Fibroblast of peridontal ligament (primary cell): ENCODE results near the gene SLC36A2.
"Not testable (repeated sequence)": the region's sequence is repeated elsewhere in the genome, so short reads cannot be mapped to it uniquely, and the experiment has no call there.

Experiments
- DNase-seq: peaks from one replicate; pipeline ENCODE4 v3.0.0-alpha.2; 2010; ENCODE audit errors: extremely low read depth

The SLC36A2 gene

GRCh38 chr5:151326266-151326665, 21.1 kb downstream of the SLC36A2 start:
- DNase-seq, result no peak

GRCh38 chr5:151320481-151320880, 26.9 kb downstream of the SLC36A2 start:
- no peak for DNase-seq

- DNase-seq, result peak; percentile 25
Measured at GRCh38 chr5:151318850-151319732, 28.3 kb downstream of the SLC36A2 start.

- DNase-seq, result no peak
Measured at GRCh38 chr5:151317871-151318270, 29.5 kb downstream of the SLC36A2 start.

- peak; percentile 73 for DNase-seq
Measured at GRCh38 chr5:151315998-151316597, 31.3 kb downstream of the SLC36A2 start.

GRCh38 chr5:151313357-151313756, 34.0 kb downstream of the SLC36A2 start:
- no peak for DNase-seq

- DNase-seq, result no peak
Measured at GRCh38 chr5:151312756-151313324, 34.5 kb downstream of the SLC36A2 start.

GRCh38 chr5:151310932-151311331, 36.4 kb downstream of the SLC36A2 start:
- DNase-seq, result no peak

- DNase-seq, result not testable (repeated sequence)
Measured at GRCh38 chr5:151309821-151310220, 37.5 kb downstream of the SLC36A2 start.

GRCh38 chr5:151309266-151309665, 38.1 kb downstream of the SLC36A2 start:
- DNase-seq, result not testable (repeated sequence)

GRCh38 chr5:151303666-151304065, 43.7 kb downstream of the SLC36A2 start, which contains the start of gene SLC36A3:
Gene SLC36A3 (minus strand): TSS chr5:151303766. CDS start chr5:151303354, 412 bp downstream.
- no peak for DNase-seq

- peak; percentile 60 for DNase-seq
Measured at GRCh38 chr5:151298063-151298855, 49.1 kb downstream of the SLC36A2 start.

- no peak for DNase-seq
Measured at GRCh38 chr5:151296974-151297373, 50.4 kb downstream of the SLC36A2 start.

GRCh38 chr5:151296478-151296830, 50.9 kb downstream of the SLC36A2 start:
- no peak for DNase-seq

GRCh38 chr5:151295791-151296477, 51.4 kb downstream of the SLC36A2 start:
- DNase-seq, result no peak

GRCh38 chr5:151295138-151295537, 52.2 kb downstream of the SLC36A2 start:
- DNase-seq, result no peak

- DNase-seq, result no peak
Measured at GRCh38 chr5:151293624-151294023, 53.7 kb downstream of the SLC36A2 start.

- DNase-seq, result no peak
Measured at GRCh38 chr5:151288180-151288579, 59.2 kb downstream of the SLC36A2 start.

GRCh38 chr5:151286246-151286645, 61.1 kb downstream of the SLC36A2 start:
- DNase-seq, result no peak

- DNase-seq, result no peak
Measured at GRCh38 chr5:151285683-151286082, 61.7 kb downstream of the SLC36A2 start.

- no peak for DNase-seq
Measured at GRCh38 chr5:151284392-151284967, 62.9 kb downstream of the SLC36A2 start.
